Cardiac muscle cell (in vitro differentiated cells and primary cell): ENCODE data around the gene VN1R2. TPM values are rescaled to one million over a fixed set of nuclear protein-coding genes. Genes with fewer than 3 reads are reported as not detected.
"Not testable (repeated sequence)": the region's sequence is repeated elsewhere in the genome, so short reads cannot be mapped to it uniquely, and the experiment has no call there.

ENCODE experiments used
- DNase-seq, 2 donors: peaks; one replicate each; pipeline versions ENCODE4 v3.0.0 to v3.0.0-alpha.2; 2010 to 2017; ENCODE audit warnings: low read depth in 1 of 2, low spot score in 1 of 2
- H3K27ac ChIP-seq: fragments of 200-600 bp; sonication (generic); 2 replicates; pipeline ENCODE4 v1.5.1; 2016
- H3K27me3 ChIP-seq: fragments of 200-600 bp; sonication (generic); 2 replicates; pipeline ENCODE4 v1.6.0; 2016; ENCODE audit warnings: control low read depth
- H3K36me3 ChIP-seq: fragments of 200-600 bp; sonication (generic); 2 replicates; pipeline ENCODE4 v1.5.1; 2016; ENCODE audit warnings: control low read depth
- H3K4me1 ChIP-seq: fragments of 200-600 bp; sonication (generic); 2 replicates; pipeline ENCODE4 v1.8.1; 2017; ENCODE audit warnings: low read depth, mild to moderate bottlenecking, mixed run types
- H3K4me3 ChIP-seq: fragments of 200-600 bp; sonication (generic); 2 replicates; pipeline ENCODE4 v1.5.1; 2016; ENCODE audit warnings: mild to moderate bottlenecking
- H3K9me3 ChIP-seq: fragments of 200-600 bp; sonication (generic); 2 replicates; pipeline ENCODE4 v1.5.1; 2017; ENCODE audit warnings: low read depth, mild to moderate bottlenecking, control low read depth
- polyA plus RNA-seq: library from polyadenylated mRNA; unstranded; fragments of >200 nt; fragmentation: Nextera tagmentation; extraction: Ambion mirVana; gene quantifications from 2 replicates; pipeline ENCODE4 v1.2.1, GENCODE V29; 2016
- total RNA-seq: library from RNA; depleted of rRNA; stranded (reverse); fragments of >200 nt; gene quantifications from 2 replicates; pipeline ENCODE4 v1.2.3, GENCODE V29; 2016
- TF ChIP-seq, protein P1 (sequence below): IDR thresholded peaks from 2 replicates; pipeline ENCODE4 v1.5.1; 2012; ENCODE audit warnings: low read depth, mild to moderate bottlenecking, low read length

The VN1R2 gene, protein sequence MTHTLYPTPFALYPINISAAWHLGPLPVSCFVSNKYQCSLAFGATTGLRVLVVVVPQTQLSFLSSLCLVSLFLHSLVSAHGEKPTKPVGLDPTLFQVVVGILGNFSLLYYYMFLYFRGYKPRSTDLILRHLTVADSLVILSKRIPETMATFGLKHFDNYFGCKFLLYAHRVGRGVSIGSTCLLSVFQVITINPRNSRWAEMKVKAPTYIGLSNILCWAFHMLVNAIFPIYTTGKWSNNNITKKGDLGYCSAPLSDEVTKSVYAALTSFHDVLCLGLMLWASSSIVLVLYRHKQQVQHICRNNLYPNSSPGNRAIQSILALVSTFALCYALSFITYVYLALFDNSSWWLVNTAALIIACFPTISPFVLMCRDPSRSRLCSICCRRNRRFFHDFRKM
- total RNA-seq, result not detected in 2 replicates
- 0.21 TPM in 1 of 2 replicates, not detected in the other for polyA plus RNA-seq

- not testable (repeated sequence) for H3K4me1 ChIP-seq, H3K9me3 ChIP-seq, H3K27ac ChIP-seq, H3K27me3 ChIP-seq, H3K36me3 ChIP-seq, H3K4me3 ChIP-seq, DNase-seq
Measured at GRCh38 chr19:53257715-53258342, at the start of gene VN1R2. Gene VN1R2 (plus strand): TSS chr19:53258292. CDS start chr19:53258376, 84 bp downstream.

DNA sequence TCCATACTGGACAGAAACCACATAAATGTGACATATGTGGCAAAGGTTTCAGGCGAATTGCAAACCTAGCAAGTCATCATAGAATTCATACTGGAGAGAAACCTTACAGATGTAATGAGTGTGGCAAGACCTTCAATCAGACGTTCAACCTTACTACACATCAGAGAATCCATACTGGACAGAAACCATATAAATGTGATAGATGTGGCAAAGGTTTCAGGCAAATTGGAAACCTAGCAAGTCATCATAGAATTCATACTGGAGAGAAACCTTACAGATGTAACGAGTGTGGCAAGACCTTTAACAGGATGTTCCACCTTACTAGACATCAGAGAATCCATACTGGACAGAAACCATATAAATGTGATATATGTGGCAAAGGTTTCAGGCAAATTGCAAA, 46.5 kb upstream of the VN1R2 start:
- not testable (repeated sequence) for H3K27me3 ChIP-seq, H3K4me3 ChIP-seq, H3K36me3 ChIP-seq, DNase-seq, H3K4me1 ChIP-seq, H3K27ac ChIP-seq
- H3K9me3 ChIP-seq, result peaks cover 10% of the 10 kb centered on the region

GRCh38 chr19:53212703-53213320, 45.3 kb upstream of the VN1R2 start:
- no peak overlapping the region for H3K4me3 ChIP-seq
- H3K36me3 ChIP-seq, result no peaks in the 10 kb centered on the region
- H3K9me3 ChIP-seq, result peaks cover 10% of the 10 kb centered on the region
- H3K27me3 ChIP-seq, result no peaks in the 10 kb centered on the region
- no peaks in the 10 kb centered on the region for H3K4me1 ChIP-seq
- DNase-seq, result no peak
- TF ChIP-seq, protein P1, sequence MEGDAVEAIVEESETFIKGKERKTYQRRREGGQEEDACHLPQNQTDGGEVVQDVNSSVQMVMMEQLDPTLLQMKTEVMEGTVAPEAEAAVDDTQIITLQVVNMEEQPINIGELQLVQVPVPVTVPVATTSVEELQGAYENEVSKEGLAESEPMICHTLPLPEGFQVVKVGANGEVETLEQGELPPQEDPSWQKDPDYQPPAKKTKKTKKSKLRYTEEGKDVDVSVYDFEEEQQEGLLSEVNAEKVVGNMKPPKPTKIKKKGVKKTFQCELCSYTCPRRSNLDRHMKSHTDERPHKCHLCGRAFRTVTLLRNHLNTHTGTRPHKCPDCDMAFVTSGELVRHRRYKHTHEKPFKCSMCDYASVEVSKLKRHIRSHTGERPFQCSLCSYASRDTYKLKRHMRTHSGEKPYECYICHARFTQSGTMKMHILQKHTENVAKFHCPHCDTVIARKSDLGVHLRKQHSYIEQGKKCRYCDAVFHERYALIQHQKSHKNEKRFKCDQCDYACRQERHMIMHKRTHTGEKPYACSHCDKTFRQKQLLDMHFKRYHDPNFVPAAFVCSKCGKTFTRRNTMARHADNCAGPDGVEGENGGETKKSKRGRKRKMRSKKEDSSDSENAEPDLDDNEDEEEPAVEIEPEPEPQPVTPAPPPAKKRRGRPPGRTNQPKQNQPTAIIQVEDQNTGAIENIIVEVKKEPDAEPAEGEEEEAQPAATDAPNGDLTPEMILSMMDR, result no peak
- H3K27ac ChIP-seq, result no peak overlapping the region

DNA sequence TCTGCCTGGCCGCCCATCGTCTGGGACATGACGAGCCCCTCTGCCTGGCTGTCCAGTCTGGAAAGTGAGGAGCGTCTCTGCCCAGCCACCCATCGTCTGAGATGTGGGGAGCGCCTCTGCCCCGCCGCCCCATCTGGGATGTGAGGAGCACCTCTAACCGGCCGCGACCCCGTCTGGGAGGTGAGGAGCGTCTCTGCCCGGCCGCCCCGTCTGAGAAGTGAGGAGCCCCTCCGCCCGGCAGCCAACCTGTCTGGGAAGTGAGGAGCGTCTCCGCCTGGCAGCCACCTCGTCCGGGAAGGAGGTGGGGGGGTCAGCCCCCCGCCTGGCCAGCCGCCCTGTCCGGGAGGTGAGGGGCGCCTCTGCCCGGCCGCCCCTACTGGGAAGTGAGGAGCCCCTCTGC, 35.4 kb upstream of the VN1R2 start:
- H3K4me3 ChIP-seq, H3K27me3 ChIP-seq, H3K4me1 ChIP-seq, H3K27ac ChIP-seq, H3K9me3 ChIP-seq, H3K36me3 ChIP-seq, DNase-seq: not testable (repeated sequence)

GRCh38 chr19:53224606-53225005, 33.5 kb upstream of the VN1R2 start:
- Histone ChIP-seq H3K4me1 (no peaks in the 10 kb centered on the region), H3K9me3 (no peaks in the 10 kb centered on the region), H3K36me3 (no peaks in the 10 kb centered on the region), H3K4me3 (no peak overlapping the region), H3K27me3 (no peaks in the 10 kb centered on the region), H3K27ac (no peak overlapping the region)
- TF ChIP-seq, protein P1, result no peak
- no peak for DNase-seq

DNA sequence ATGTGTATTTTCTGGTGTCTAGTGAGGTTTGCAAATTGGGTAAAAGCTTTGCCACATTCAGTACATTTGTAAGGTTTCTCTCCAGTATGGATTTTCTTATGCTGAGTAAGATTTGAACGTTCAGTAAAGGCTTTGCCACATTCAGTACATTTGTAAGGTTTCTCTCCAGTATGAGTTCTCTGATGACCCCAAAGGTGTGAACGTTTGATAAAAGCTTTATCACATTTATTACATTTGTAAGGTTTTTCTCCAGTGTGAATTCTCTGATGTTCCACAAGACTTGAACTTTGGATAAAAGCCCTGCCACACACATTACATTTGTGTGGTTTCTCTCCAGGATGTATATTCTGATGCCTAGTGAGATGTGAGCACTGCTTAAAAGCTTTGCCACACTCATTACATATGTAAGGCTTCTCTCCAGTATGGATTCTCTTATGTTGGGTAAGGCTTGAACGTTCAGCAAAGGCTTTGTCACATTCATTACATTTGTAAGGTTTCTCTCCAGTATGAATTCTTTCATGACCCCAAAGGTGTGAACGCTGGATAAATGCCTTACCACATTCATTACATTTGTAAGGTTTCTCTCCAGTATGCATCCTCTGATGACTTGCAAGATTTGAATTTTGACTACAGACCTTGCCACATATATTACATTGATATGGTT, 20.8 kb upstream of the VN1R2 start:
- no peak overlapping the region for H3K4me3 ChIP-seq
- peaks cover 37% of the 10 kb centered on the region for H3K36me3 ChIP-seq
- no peak for DNase-seq
- TF ChIP-seq, protein P1, result no peak
- H3K9me3 ChIP-seq, result peaks cover 17% of the 10 kb centered on the region
- H3K27ac ChIP-seq, result no peak overlapping the region
- H3K27me3 ChIP-seq, result no peaks in the 10 kb centered on the region
- no peaks in the 10 kb centered on the region for H3K4me1 ChIP-seq
